GM18511 (cell line): ENCODE measurements around the gene ZNF385A.

Experiments
- ATAC-seq: cut with Tn5 transposase; IDR thresholded peaks from one replicate; pipeline ENCODE4 v1.9.1; 2021; ENCODE audit warnings: mild to moderate bottlenecking, moderate library complexity; ENCODE audit not compliant: unreplicated experiment

Gene ZNF385A

DNA sequence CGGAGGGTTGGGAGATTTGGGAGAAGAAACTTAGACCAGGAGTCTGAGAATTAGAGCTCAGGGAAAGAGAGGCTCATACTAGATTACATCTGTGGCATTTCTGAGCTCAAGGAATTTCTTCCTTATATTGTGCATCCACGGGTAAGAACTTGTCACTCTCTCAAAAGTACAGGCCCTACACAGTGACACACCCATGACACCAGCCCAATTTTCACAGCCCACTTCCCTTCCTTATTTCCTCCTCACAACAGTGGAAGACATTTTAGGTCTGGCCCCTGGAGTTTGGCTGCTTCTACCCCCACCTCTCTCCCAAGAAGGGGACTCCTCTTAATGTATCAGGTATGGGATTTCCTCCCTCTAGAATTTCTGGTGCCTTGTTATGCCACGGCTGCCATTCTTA, 9.2 kb upstream of the ZNF385A start:
- ATAC-seq = no peak

- no peak for ATAC-seq
Measured at GRCh38 chr12:54393207-54393609, 8.7 kb upstream of the ZNF385A start.

GRCh38 chr12:54392485-54393206, 8.1 kb upstream of the ZNF385A start:
- ATAC-seq = no peak

GRCh38 chr12:54390668-54391551, 6.4 kb upstream of the ZNF385A start:
- peak; percentile 58 for ATAC-seq

DNA sequence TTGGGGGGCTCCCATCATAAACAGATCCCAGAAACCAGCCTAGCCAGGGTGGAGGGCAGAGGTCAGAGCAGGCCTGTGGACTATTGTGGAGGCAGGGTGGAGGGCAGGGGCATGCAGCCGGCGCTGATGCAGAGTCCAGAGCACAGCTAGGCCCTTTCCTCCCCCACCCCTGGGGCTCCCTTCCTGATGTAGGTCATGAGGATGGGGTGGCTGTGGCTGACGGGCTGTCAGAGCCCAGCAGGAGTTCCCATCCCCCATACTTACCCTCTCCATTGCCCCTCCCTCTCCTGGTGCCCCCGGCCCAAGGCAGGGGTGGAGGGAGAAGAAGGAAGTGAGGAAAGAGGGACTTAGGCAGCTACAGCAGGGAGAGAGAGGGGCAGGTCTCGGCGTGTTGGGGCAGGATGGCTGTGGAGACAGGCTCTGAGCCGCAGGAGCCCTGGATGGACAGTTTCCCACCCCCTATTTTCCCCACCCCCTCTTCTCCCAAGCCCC, 5.7 kb upstream of the ZNF385A start:
- ATAC-seq = no peak

DNA sequence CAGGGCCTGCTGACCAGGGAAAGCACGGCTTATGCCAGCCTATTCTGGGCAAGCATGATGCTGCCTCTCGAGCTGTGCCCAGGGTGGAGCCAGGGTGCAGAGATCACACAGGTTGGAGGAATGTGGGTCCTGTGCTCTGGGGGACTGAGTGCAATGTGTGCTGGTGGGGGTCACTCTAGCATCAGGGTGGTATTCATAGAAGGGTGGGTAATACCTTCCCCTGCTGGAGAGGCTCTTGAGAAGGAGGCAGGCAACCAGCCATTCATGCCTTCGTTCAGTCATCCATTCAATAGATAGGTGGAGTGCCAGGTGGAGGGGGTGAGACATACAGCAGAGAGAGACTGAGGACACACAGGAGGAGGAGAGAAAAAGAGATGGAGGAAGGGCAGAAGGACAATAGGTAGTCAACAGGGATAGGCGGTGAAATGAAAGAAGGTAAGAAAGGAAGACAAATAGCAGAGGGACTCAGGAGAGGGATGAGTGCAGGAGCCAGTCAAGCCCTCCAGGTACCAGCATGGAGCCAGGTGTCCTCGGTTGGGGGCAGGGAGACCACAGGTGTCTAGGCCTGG, 5.2 kb upstream of the ZNF385A start:
- ATAC-seq = no peak

GRCh38 chr12:54389134-54389508, 4.6 kb upstream of the ZNF385A start:
- no peak for ATAC-seq

GRCh38 chr12:54388237-54389133, 4.0 kb upstream of the ZNF385A start:
- ATAC-seq = no peak

GRCh38 chr12:54387114-54387467, 2.6 kb upstream of the ZNF385A start:
- ATAC-seq = no peak

DNA sequence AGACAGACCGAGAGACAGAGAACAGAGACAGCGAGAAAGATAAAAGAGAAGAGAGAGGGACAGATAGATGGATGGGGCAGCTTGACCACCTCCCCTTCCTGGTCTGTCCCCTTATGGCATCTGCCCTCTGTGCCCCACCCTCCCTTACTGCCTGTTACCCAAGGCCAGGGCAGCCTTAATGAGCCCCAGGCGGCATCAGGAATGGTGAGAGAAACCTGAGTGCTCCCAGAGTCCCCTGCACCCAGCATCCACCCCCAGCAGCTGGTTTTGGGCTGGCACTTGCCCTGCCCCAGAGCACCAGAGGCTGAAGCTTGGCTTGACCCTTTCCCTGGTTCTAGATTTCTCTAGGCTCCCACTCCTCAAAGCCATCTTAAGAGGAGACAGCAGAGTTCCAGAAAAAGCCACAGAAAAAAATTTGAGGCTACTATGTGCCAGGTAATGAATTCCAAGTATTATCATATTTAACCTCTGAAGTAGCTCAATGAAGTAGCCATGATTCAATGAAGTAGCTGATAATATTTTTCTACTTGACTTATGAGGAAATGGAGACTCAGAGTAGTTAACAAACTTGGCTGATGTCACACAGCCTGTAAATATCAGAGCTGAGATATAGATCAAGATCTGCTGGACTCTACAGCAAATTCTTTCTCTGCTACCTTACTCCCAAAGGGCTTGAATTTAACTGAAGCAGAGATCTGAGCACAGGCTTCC, 2.0 kb upstream of the ZNF385A start:
- ATAC-seq = no peak

- ATAC-seq = peak; percentile 73
Measured at GRCh38 chr12:54385251-54385914, 850 bp upstream of the ZNF385A start.

- ATAC-seq = no peak
Measured at GRCh38 chr12:54383041-54383609, 1.4 kb downstream of the ZNF385A start.

DNA sequence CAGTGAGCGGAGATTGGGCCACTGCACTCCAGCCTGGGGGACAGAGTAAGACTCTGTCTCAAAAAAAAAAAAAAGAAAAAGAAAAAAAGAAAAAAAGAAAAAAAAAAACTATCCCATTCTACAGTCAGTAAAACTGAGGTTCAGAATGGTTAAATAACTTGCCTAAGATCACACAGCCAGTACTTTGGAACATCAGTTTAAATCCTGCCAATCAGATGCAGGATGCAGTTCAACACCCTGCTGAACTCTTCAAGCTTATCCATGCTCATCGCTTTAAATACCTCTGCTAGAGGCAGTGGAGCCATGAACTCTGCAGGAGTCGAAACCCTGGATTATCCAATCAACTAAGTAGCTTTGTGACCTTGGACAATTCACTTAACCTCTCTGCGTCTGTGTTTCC, 3.4 kb downstream of the ZNF385A start:
- ATAC-seq = no peak

GRCh38 chr12:54379398-54380201, 4.9 kb downstream of the ZNF385A start:
- peak; percentile 90 for ATAC-seq

- ATAC-seq = no peak
Measured at GRCh38 chr12:54378796-54379397, 5.6 kb downstream of the ZNF385A start.

GRCh38 chr12:54377797-54378515, 6.6 kb downstream of the ZNF385A start:
- no peak for ATAC-seq

DNA sequence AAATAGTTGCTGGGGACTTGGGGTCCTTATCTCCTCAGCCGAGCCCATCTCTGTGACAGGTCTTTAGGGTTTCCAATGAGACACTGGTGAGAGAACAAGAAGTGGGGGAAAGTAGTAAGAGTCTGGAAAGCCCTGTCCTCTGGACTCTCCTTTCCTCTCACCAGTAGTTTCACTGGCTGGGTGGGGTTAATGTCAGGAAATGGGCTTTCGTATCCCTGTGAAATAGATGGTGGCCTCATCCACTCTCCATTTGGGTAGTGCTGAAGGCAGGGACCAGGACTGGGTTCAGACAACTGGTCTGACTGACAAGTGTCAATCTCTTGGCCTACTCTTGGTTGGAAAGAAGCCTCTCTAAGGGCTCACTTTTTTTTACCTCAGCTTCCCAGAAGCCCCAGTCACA, 7.5 kb downstream of the ZNF385A start:
- ATAC-seq = no peak
